ENCODE measurements around the gene DPYD. TPM values are rescaled to one million over a fixed set of nuclear protein-coding genes. Genes with fewer than 3 reads are reported as not detected.

Gene DPYD
- total RNA-seq, 1 donor from 2014 or later: 8.5 TPM

- Mint-ChIP-seq H3K4me1 (ENCODE audit: unreplicated experiment) (peaks cover 7% of the 10 kb centered on the region), H3K27me3 (no peaks in the 10 kb centered on the region), H3K27ac (no peak overlapping the region), H3K4me3 (no peak overlapping the region), H3K9me3 (no peaks in the 10 kb centered on the region), H3K36me3 (no peaks in the 10 kb centered on the region)
- TF ChIP-seq CTCF (conservative IDR thresholded peaks at IDR 0.05): no peak
- DNase-seq (ENCODE audit: extremely low spot score, unreplicated experiment): no peak
Observed at GRCh38 chr1:97201641-97202040, 719.2 kb downstream of the DPYD start.

DNA sequence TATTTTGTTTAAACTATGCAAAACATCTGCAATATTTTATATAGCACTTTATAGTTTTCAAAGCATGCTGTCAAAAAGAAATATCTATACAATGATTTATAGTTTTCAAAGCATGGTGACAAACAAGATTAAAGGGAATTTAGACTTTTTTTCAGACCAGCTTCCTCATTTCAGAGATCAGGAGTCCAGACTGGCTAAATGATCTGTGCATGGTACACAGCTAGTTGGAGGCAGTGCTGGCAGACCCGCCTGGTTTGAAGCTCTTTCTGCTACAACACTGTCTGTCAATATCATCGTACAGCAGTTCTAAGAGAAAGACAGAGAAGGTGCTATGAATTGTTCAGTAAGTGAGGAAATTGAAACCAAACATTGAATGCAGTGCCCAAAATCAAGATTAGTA lies 720.2 kb downstream of the DPYD start:
- no peak for TF ChIP-seq CTCF (conservative IDR thresholded peaks at IDR 0.05)
- DNase-seq (ENCODE audit: extremely low spot score, unreplicated experiment): no peak
- no peak overlapping the region for H3K27ac Mint-ChIP-seq
- H3K4me1 Mint-ChIP-seq (ENCODE audit: unreplicated experiment): peaks cover 7% of the 10 kb centered on the region
- H3K4me3 Mint-ChIP-seq: no peak overlapping the region
- H3K27me3 Mint-ChIP-seq: no peaks in the 10 kb centered on the region
- no peaks in the 10 kb centered on the region for H3K9me3 Mint-ChIP-seq
- no peaks in the 10 kb centered on the region for H3K36me3 Mint-ChIP-seq

DNA sequence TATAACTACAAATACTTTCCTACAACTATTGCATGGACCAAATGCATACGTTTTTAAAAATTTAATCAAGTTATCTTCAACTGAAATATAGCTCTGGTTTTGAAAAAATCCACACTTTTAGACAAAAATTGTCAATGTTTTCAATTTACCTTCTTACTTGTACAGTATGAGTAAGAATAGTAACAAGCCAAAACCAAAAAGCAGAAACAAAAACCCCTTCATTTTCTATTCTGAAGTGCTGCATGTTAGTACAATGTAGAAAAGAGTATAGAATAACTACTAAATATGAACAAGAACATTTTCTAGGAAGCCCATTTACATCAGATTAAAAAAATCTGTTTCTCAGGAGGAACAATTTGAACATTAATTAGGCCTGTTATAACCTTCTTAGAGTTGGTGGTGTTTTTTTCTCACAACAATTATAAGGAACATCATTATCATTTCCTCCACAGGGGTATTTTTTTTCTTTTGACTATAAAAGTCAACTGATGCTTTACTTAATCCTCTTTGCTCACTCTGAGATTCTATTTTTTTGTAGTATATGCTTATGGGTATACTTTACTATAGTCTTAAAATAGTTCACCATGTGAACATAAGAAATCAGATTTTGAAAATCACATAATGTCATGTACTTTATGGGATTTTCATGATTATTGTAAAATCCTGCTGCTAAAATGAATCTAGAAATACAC lies 723.9 kb downstream of the DPYD start:
- Mint-ChIP-seq H3K27ac (no peak overlapping the region), H3K4me3 (no peak overlapping the region), H3K9me3 (no peaks in the 10 kb centered on the region), H3K27me3 (no peaks in the 10 kb centered on the region), H3K36me3 (no peaks in the 10 kb centered on the region), H3K4me1 (ENCODE audit: unreplicated experiment) (no peaks in the 10 kb centered on the region)
- DNase-seq (ENCODE audit: extremely low spot score, unreplicated experiment): no peak
- no peak for TF ChIP-seq CTCF (conservative IDR thresholded peaks at IDR 0.05)

GRCh38 chr1:97192872-97193572 lies 727.8 kb downstream of the DPYD start:
- H3K27ac Mint-ChIP-seq: no peak overlapping the region
- DNase-seq (ENCODE audit: extremely low spot score, unreplicated experiment): no peak
- no peaks in the 10 kb centered on the region for H3K4me1 Mint-ChIP-seq (ENCODE audit: unreplicated experiment)
- H3K9me3 Mint-ChIP-seq: no peaks in the 10 kb centered on the region
- H3K27me3 Mint-ChIP-seq: no peaks in the 10 kb centered on the region
- H3K4me3 Mint-ChIP-seq: no peak overlapping the region
- no peaks in the 10 kb centered on the region for H3K36me3 Mint-ChIP-seq
- no peak for TF ChIP-seq CTCF (conservative IDR thresholded peaks at IDR 0.05)

- no peak overlapping the region for H3K27ac Mint-ChIP-seq
- H3K4me1 Mint-ChIP-seq (ENCODE audit: unreplicated experiment): no peaks in the 10 kb centered on the region
- no peaks in the 10 kb centered on the region for H3K9me3 Mint-ChIP-seq
- DNase-seq (ENCODE audit: extremely low spot score, unreplicated experiment): no peak
- no peaks in the 10 kb centered on the region for H3K36me3 Mint-ChIP-seq
- no peak for TF ChIP-seq CTCF (conservative IDR thresholded peaks at IDR 0.05)
- no peaks in the 10 kb centered on the region for H3K27me3 Mint-ChIP-seq
- H3K4me3 Mint-ChIP-seq: no peak overlapping the region
Observed at GRCh38 chr1:97190326-97190725, 730.5 kb downstream of the DPYD start.
